ENCODE data around the gene PAQR9. TPM values are rescaled to one million over a fixed set of nuclear protein-coding genes. Genes with fewer than 3 reads are reported as not detected.

PAQR9 gene
- total RNA-seq, 1 donor from 2014 or later = under 0.01 TPM

DNA sequence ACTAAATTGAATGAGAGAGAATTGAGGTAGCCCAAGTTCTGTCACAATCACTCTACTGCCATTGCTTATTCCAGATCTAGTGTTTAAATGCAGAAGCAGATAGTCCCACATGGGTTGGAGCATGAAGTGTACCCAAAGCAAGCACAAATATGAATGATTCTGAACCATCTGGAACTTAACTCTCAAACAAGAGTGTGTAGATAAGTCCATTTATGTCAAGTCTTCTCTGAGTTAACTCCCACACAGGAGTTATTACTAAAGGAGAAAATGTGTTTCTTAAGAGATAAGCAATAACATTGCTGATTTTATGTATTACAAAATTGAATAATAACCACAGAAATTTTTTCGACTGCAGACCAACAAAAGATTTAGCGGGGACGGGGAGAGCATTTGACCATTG is 33.6 kb downstream of the PAQR9 start:
- H3K4me1 ChIP-seq (ENCODE audit: control insufficient read depth in 3 of 3, insufficient read depth in 3 of 3, low read length in 3 of 3) = no peaks in the 10 kb centered on the region
- no peaks in the 10 kb centered on the region for H3K9me3 ChIP-seq (ENCODE audit: control insufficient read depth in 3 of 3, low read length in 3 of 3)
- no peaks in the 10 kb centered on the region for H3K36me3 ChIP-seq (ENCODE audit: control insufficient read depth in 3 of 3, insufficient read depth in 3 of 3, low read length in 3 of 3)
- H3K27me3 ChIP-seq (ENCODE audit: control insufficient read depth in 3 of 3, insufficient read depth in 3 of 3, low read length in 3 of 3) = peaks cover 0 to under 1% (median 0%) of the 10 kb centered on the region in 3 donors
- no peak overlapping the region for H3K27ac ChIP-seq (ENCODE audit: low read depth, low read length)
- H3K4me3 ChIP-seq (ENCODE audit: low read length in 3 of 3) = no peak overlapping the region
- no peak overlapping the region for H3K9ac ChIP-seq (ENCODE audit: low read depth in 1 of 3, low read length in 3 of 3)

DNA sequence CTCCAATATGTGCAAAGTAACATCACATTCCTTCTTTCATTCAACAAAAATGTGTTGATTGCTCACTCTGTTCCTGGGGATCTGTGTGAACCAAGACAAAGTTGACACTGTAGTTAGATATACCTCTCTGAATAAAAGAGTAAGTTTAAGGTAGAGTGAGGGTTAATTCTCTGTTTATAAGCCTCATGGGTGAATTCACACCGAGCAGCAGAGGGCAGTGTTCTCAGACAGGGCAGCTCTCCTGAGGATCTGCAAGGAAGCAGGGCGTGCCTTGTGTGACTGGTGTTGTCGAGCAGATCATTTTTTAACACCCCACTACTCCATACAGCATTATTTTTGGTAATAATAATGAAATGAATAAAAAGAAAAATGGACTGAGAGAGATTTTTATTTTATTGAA is 34.4 kb downstream of the PAQR9 start:
- Histone ChIP-seq H3K36me3 (ENCODE audit: control insufficient read depth in 3 of 3, insufficient read depth in 3 of 3, low read length in 3 of 3) (no peaks in the 10 kb centered on the region), H3K4me3 (ENCODE audit: low read length in 3 of 3) (no peak overlapping the region), H3K27ac (ENCODE audit: low read depth, low read length) (no peak overlapping the region), H3K4me1 (ENCODE audit: control insufficient read depth in 3 of 3, insufficient read depth in 3 of 3, low read length in 3 of 3) (no peaks in the 10 kb centered on the region), H3K27me3 (ENCODE audit: control insufficient read depth in 3 of 3, insufficient read depth in 3 of 3, low read length in 3 of 3) (no peaks in the 10 kb centered on the region), H3K9me3 (ENCODE audit: control insufficient read depth in 3 of 3, low read length in 3 of 3) (no peaks in the 10 kb centered on the region), H3K9ac (ENCODE audit: low read depth in 1 of 3, low read length in 3 of 3) (no peak overlapping the region)

DNA sequence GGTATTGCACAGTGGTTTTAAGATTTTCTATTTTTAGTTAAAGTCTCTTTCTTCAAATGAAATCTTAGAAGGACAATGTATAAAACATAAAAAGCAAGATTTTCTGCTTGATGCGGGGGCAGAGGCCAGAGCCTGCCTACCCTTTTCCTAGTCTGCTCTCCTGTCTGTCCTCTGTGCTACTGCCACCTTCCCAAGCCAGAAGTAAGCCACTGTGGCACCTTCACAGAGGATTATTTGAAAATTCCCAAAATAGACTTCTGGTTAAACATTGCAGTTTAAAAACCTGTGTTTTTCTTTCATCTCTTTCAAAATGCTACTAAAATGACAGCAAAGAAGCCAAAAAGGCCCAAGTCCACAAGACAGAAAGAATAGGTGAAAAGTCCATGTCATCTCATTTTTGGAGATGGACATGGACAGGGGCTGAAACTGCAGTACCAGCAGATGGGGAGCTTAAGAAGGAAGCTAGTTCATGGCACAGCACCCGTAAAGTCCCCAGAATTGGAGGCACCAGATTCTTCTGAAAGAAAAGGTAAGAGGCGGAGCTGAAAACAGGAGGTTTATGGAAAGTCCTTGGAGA is 37.0 kb downstream of the PAQR9 start:
- Histone ChIP-seq H3K4me1 (ENCODE audit: control insufficient read depth in 3 of 3, insufficient read depth in 3 of 3, low read length in 3 of 3) (no peaks in the 10 kb centered on the region), H3K36me3 (ENCODE audit: control insufficient read depth in 3 of 3, insufficient read depth in 3 of 3, low read length in 3 of 3) (no peaks in the 10 kb centered on the region), H3K4me3 (ENCODE audit: low read length in 3 of 3) (no peak overlapping the region), H3K27ac (ENCODE audit: low read depth, low read length) (no peak overlapping the region), H3K9me3 (ENCODE audit: control insufficient read depth in 3 of 3, low read length in 3 of 3) (no peaks in the 10 kb centered on the region), H3K27me3 (ENCODE audit: control insufficient read depth in 3 of 3, insufficient read depth in 3 of 3, low read length in 3 of 3) (no peaks in the 10 kb centered on the region), H3K9ac (ENCODE audit: low read depth in 1 of 3, low read length in 3 of 3) (no peak overlapping the region)

DNA sequence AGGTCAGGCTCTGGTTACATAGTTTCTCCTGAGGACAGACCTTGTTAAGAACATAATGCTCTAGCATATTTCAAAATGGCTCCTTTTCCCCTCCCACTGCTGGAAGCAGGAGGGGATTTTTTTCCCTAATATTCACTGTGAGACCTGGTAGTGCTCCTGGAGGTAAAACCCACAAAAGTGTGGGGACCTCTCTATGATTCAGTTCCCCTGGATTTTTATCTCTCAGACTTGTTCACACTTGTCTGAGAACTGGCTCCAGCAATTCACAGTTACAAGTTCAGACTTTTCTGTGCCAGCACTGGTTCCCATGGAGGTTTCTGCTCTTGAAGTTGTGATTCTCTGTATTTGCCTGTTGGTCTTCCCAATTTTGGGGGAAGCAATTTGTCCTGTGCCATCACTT is 38.3 kb downstream of the PAQR9 start:
- Histone ChIP-seq H3K36me3 (ENCODE audit: control insufficient read depth in 3 of 3, insufficient read depth in 3 of 3, low read length in 3 of 3) (no peaks in the 10 kb centered on the region), H3K27me3 (ENCODE audit: control insufficient read depth in 3 of 3, insufficient read depth in 3 of 3, low read length in 3 of 3) (no peaks in the 10 kb centered on the region), H3K9ac (ENCODE audit: low read depth in 1 of 3, low read length in 3 of 3) (no peak overlapping the region), H3K9me3 (ENCODE audit: control insufficient read depth in 3 of 3, low read length in 3 of 3) (no peaks in the 10 kb centered on the region), H3K27ac (ENCODE audit: low read depth, low read length) (no peak overlapping the region), H3K4me3 (ENCODE audit: low read length in 3 of 3) (no peak overlapping the region), H3K4me1 (ENCODE audit: control insufficient read depth in 3 of 3, insufficient read depth in 3 of 3, low read length in 3 of 3) (no peaks in the 10 kb centered on the region)

DNA sequence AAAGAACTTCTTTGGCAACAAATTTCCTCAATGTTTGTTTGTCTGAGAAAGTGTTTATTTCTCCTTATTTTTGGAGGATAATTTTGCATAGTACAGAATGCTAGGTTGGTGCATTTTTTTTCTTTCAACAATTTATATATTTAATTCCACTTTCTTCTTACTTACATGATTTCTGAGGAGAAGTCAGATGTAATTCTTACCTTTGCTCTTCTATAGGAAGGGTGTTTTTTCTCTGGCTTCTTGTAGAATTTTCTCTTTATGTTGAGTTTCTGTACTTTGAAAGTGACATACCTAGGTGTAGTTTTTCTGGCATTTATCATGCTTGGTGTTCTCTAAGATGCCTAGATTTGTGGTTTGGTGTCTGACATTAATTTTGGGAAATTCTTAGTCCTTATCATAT is 39.8 kb downstream of the PAQR9 start:
- no peaks in the 10 kb centered on the region for H3K4me1 ChIP-seq (ENCODE audit: control insufficient read depth in 3 of 3, insufficient read depth in 3 of 3, low read length in 3 of 3)
- no peaks in the 10 kb centered on the region for H3K27me3 ChIP-seq (ENCODE audit: control insufficient read depth in 3 of 3, insufficient read depth in 3 of 3, low read length in 3 of 3)
- no peak overlapping the region for H3K9ac ChIP-seq (ENCODE audit: low read depth in 1 of 3, low read length in 3 of 3)
- no peaks in the 10 kb centered on the region for H3K9me3 ChIP-seq (ENCODE audit: control insufficient read depth in 3 of 3, low read length in 3 of 3)
- H3K36me3 ChIP-seq (ENCODE audit: control insufficient read depth in 3 of 3, insufficient read depth in 3 of 3, low read length in 3 of 3) = no peaks in the 10 kb centered on the region
- H3K4me3 ChIP-seq (ENCODE audit: low read length in 3 of 3) = no peak overlapping the region
- H3K27ac ChIP-seq (ENCODE audit: low read depth, low read length) = no peak overlapping the region

DNA sequence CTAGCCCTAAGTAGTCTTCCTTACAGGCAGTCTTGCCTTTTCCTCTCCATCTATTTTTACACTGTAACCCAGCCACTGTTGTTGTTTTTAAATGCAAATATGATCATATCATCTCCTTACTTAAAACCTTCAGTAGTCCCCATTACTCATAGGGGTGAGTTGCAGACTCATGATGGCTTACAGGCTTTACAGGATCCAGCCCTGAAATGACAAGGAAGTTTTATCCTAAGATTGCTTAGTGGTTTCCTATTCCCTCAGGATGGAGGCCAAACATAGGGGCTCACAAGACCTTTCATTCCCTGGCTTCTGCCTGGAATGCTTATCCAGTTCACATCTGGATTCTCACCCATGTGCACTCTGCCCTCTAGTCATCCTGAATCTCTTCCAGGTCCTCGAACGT is 46.9 kb downstream of the PAQR9 start:
- no peak overlapping the region for H3K4me3 ChIP-seq (ENCODE audit: low read length in 3 of 3)
- no peaks in the 10 kb centered on the region for H3K9me3 ChIP-seq (ENCODE audit: control insufficient read depth in 3 of 3, low read length in 3 of 3)
- H3K36me3 ChIP-seq (ENCODE audit: control insufficient read depth in 3 of 3, insufficient read depth in 3 of 3, low read length in 3 of 3) = no peaks in the 10 kb centered on the region
- H3K27ac ChIP-seq (ENCODE audit: low read depth, low read length) = no peak overlapping the region
- no peaks in the 10 kb centered on the region for H3K4me1 ChIP-seq (ENCODE audit: control insufficient read depth in 3 of 3, insufficient read depth in 3 of 3, low read length in 3 of 3)
- H3K9ac ChIP-seq (ENCODE audit: low read depth in 1 of 3, low read length in 3 of 3) = no peak overlapping the region
- no peaks in the 10 kb centered on the region for H3K27me3 ChIP-seq (ENCODE audit: control insufficient read depth in 3 of 3, insufficient read depth in 3 of 3, low read length in 3 of 3)

DNA sequence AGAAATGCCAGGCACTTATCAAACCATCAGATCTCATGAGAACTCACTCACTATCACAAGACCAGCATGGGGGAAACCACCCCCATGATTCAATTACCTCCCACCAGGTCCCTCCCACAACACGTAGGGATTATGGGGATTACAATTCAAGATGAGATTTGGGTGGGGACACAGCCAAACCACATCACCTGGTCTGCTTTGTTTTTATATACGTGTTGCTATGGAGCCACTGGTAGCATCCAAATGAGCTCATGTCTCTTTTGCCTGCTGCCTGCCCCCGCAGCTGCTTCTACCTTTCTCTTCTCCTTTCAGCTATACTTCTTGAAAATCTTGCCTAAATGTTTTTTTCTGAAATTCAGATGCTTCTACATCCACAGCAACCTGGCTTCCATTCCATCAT is 47.8 kb downstream of the PAQR9 start:
- no peaks in the 10 kb centered on the region for H3K9me3 ChIP-seq (ENCODE audit: control insufficient read depth in 3 of 3, low read length in 3 of 3)
- no peaks in the 10 kb centered on the region for H3K4me1 ChIP-seq (ENCODE audit: control insufficient read depth in 3 of 3, insufficient read depth in 3 of 3, low read length in 3 of 3)
- no peak overlapping the region for H3K9ac ChIP-seq (ENCODE audit: low read depth in 1 of 3, low read length in 3 of 3)
- H3K27ac ChIP-seq (ENCODE audit: low read depth, low read length) = no peak overlapping the region
- no peak overlapping the region for H3K4me3 ChIP-seq (ENCODE audit: low read length in 3 of 3)
- H3K36me3 ChIP-seq (ENCODE audit: control insufficient read depth in 3 of 3, insufficient read depth in 3 of 3, low read length in 3 of 3) = no peaks in the 10 kb centered on the region
- H3K27me3 ChIP-seq (ENCODE audit: control insufficient read depth in 3 of 3, insufficient read depth in 3 of 3, low read length in 3 of 3) = no peaks in the 10 kb centered on the region

DNA sequence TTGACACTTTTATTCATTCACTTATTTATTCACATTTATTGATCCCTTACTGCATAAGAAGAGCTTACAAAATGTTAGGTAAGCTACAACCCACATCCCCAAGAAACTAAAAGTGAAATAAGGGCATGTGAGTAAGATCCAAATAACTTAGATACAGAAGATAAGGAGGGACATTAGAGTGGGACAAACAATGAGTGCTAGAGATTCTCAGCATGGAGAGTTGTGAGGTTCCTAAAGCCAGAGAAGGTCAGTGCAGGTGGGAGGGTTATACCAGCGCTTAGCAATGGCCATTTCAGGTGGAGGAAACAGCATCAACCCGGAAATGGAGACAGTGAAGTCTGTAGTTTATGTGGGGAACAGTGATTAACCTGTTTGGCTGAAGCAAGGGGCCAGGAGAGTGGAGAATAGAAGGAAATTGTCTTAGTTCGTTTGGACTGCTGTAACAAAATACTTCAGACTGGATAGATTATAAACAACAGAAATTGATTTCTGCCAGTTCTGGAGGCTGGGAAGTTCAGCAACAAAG is 49.1 kb downstream of the PAQR9 start:
- no peaks in the 10 kb centered on the region for H3K4me1 ChIP-seq (ENCODE audit: control insufficient read depth in 3 of 3, insufficient read depth in 3 of 3, low read length in 3 of 3)
- no peak overlapping the region for H3K9ac ChIP-seq (ENCODE audit: low read depth in 1 of 3, low read length in 3 of 3)
- no peaks in the 10 kb centered on the region for H3K36me3 ChIP-seq (ENCODE audit: control insufficient read depth in 3 of 3, insufficient read depth in 3 of 3, low read length in 3 of 3)
- H3K27me3 ChIP-seq (ENCODE audit: control insufficient read depth in 3 of 3, insufficient read depth in 3 of 3, low read length in 3 of 3) = no peaks in the 10 kb centered on the region
- H3K27ac ChIP-seq (ENCODE audit: low read depth, low read length) = no peak overlapping the region
- no peak overlapping the region for H3K4me3 ChIP-seq (ENCODE audit: low read length in 3 of 3)
- no peaks in the 10 kb centered on the region for H3K9me3 ChIP-seq (ENCODE audit: control insufficient read depth in 3 of 3, low read length in 3 of 3)

DNA sequence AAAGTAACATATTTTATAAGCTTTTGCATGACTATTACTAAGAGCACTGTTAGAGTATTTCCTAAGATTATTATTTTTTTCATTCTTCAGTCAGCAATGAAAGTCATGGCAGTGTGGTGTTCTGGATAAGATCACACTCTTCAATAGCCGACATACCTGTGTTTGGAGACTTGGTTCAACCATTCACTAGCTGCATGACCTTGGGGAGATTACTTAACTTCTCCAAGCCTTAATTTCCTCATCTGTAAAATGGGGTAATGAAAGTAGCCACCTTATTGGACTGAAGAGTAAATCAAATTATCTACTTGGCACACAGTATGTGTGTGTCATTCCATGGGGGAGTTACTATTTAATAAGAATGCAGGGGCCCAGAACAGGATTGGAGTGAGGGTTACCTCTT is 50.0 kb downstream of the PAQR9 start:
- Histone ChIP-seq H3K4me3 (ENCODE audit: low read length in 3 of 3) (no peak overlapping the region), H3K36me3 (ENCODE audit: control insufficient read depth in 3 of 3, insufficient read depth in 3 of 3, low read length in 3 of 3) (no peaks in the 10 kb centered on the region), H3K27ac (ENCODE audit: low read depth, low read length) (no peak overlapping the region), H3K4me1 (ENCODE audit: control insufficient read depth in 3 of 3, insufficient read depth in 3 of 3, low read length in 3 of 3) (no peaks in the 10 kb centered on the region), H3K9me3 (ENCODE audit: control insufficient read depth in 3 of 3, low read length in 3 of 3) (no peaks in the 10 kb centered on the region), H3K27me3 (ENCODE audit: control insufficient read depth in 3 of 3, insufficient read depth in 3 of 3, low read length in 3 of 3) (no peaks in the 10 kb centered on the region), H3K9ac (ENCODE audit: low read depth in 1 of 3, low read length in 3 of 3) (no peak overlapping the region)

DNA sequence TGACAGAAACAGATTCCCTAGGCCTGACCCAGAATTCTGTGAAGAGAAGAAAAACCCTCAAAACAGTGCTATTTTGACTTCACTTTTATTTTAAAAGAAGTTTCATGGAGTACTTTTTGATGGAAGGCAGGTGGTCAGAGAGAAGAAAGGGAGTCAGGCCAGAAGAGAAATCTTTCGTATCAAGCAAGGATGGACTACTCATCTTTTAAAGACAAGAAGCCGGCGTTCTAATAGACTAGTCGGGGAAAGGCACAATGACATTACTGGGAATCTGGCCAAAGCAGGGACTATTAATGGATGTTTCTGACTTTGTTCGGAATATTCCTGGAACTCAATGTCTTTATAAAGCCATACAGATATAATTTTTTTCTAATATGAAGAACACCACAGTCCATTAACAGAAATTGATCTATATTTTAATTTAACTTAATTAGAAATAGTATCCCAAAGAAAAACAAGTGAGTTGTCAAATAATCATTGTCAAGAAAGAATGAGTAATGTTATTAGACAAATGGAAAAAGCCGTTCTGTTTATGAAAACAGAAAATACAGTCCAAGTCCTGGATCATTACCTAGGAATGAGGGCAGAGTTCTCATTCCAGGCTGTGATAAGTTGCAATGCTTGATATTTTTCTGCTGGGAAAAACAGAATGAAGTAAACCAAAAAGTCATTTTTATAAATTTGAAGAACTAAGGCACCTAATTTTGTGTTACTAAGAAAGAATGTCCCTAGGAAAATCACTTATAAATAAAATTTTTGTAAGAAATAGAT is 50.9 kb downstream of the PAQR9 start:
- Histone ChIP-seq H3K9me3 (ENCODE audit: control insufficient read depth in 3 of 3, low read length in 3 of 3) (no peaks in the 10 kb centered on the region), H3K36me3 (ENCODE audit: control insufficient read depth in 3 of 3, insufficient read depth in 3 of 3, low read length in 3 of 3) (no peaks in the 10 kb centered on the region), H3K4me3 (ENCODE audit: low read length in 3 of 3) (no peak overlapping the region), H3K27me3 (ENCODE audit: control insufficient read depth in 3 of 3, insufficient read depth in 3 of 3, low read length in 3 of 3) (no peaks in the 10 kb centered on the region), H3K9ac (ENCODE audit: low read depth in 1 of 3, low read length in 3 of 3) (no peak overlapping the region), H3K4me1 (ENCODE audit: control insufficient read depth in 3 of 3, insufficient read depth in 3 of 3, low read length in 3 of 3) (no peaks in the 10 kb centered on the region), H3K27ac (ENCODE audit: low read depth, low read length) (no peak overlapping the region)

Data from skeletal muscle tissue (tissue), 4 donors.